Pancreas (tissue), 10 donors: ENCODE data around the gene SPATA2L. TPM values are rescaled to one million over a fixed set of nuclear protein-coding genes. Genes with fewer than 3 reads are reported as not detected.

Experiments used
- ATAC-seq, 4 donors: fragments of 200-7000 bp; cut with Tn5 transposase; one replicate each; pipeline versions ENCODE4 v1.8.0 to v1.9.1; 2020; ENCODE audit warnings: mild to moderate bottlenecking in 4 of 4, moderate library complexity in 4 of 4
- DNase-seq, 6 donors: peaks; one replicate each; pipeline ENCODE4 v3.0.0-alpha.2; 2020
- FAIRE-seq: peaks from 2 replicates; lab custom pipeline; 2012; peaks lifted over from hg19 to GRCh38; lab: Jason Lieb, UNC
- H3K27ac ChIP-seq, 4 donors: fragments of 200-600 bp; sonication (generic); 1 replicate in 3 of 4; 2 replicates in 1 of 4; pipeline versions ENCODE4 v1.5.0 to v1.8.0; 2020
- H3K27me3 ChIP-seq, 4 donors: fragments of 200-600 bp; one replicate each; pipeline ENCODE4 v1.8.0; 2021
- H3K36me3 ChIP-seq, 3 donors: fragments of 200-600 bp; sonication (generic) in 1 of 3; one replicate each; pipeline versions ENCODE4 v1.5.0 to v1.8.0; 2020 to 2021
- H3K4me1 ChIP-seq, 3 donors: fragments of 200-600 bp; one replicate each; pipeline ENCODE4 v1.8.0; 2021
- H3K4me3 ChIP-seq, 4 donors: fragments of 200-600 bp; sonication (generic) in 2 of 4; one replicate each; pipeline versions ENCODE4 v1.5.0 to v1.8.0; 2020 to 2021
- H3K9me3 ChIP-seq, 4 donors: fragments of 200-600 bp; one replicate each; pipeline ENCODE4 v1.8.0; 2021
- CTCF ChIP-seq, 4 donors: fragments of 200-600 bp; sonication (generic) in 3 of 4; IDR thresholded peaks; one replicate each; pipeline versions ENCODE4 v1.5.0 to v1.8.0; 2021; ENCODE audit warnings: antibody characterized with exemption in 4 of 4
- WGBS, 2 donors: extraction: QIAGEN DNeasy Blood & Tissue Kit; methylation state at CpG; one replicate each; pipeline ENCODE4 v1.1.7; 2013; 5-methylcytosine and 5-hydroxymethylcytosine counted together
- intact Hi-C, 3 donors: fragments of 100-400 bp; cut with DNase I; formaldehyde crosslinking; loops; one replicate each; pipeline versions ENCODE4 v1.11.1 to v1.14.2; 2022
- polyA plus RNA-seq, 2 donors: library from polyadenylated mRNA; stranded (reverse); fragments of 200-250 nt; gene quantifications; one replicate each; pipeline ENCODE4 v1.2.3, GENCODE V29; 2013
- total RNA-seq, 6 donors: library from RNA; stranded (reverse); fragmentation: NEBNext Ultra II Directional in 4 of 6; extraction: Animal tissue kit (Norgen Biotek cat#: 25700) in 4 of 6; gene quantifications; one replicate each; pipeline versions ENCODE4 v1.2.1 to v1.2.4, GENCODE V29; 2021 to 2023
- donor health status: healthy with polysubstance abuse.
- donor health status: DM: no; HTN: no; CAD: no; lungs with moderate emphysema.
- donor health status: DM: no; HTN: no; CAD: no.
- donor health status: control.
- donor health status: control.
- donor health status: Bipolar disorder and iron deficiency.
- donor health status: DM: yes; HTN: yes; CAD: no.
- donor health status: DM: no; HTN: no; CAD: no.
- donor health status: DM: no; HTN: no; CAD: no.
- donor health status: DM: yes; HTN: yes; CAD: no.

Gene SPATA2L
- total and polyA plus RNA-seq, 8 donors, result 9.2 to 22.3 (median 13.5) TPM

GRCh38 chr16:89733322-89733721 is 31.8 kb upstream of the SPATA2L start:
- Histone ChIP-seq H3K9me3 (no peaks in the 10 kb centered on the region), H3K27me3 (no peaks in the 10 kb centered on the region), H3K4me3 (no peak overlapping the region), H3K27ac (no peak overlapping the region), H3K36me3 (peaks cover 4 to 62% (median 41%) of the 10 kb centered on the region in 3 donors), H3K4me1 (no peaks in the 10 kb centered on the region)
- intact Hi-C loops, result no loop called here
- FAIRE-seq (no peak), DNase-seq (no peak), ATAC-seq (no peak)
- no peak for TF ChIP-seq CTCF (IDR thresholded peaks at IDR 0.05)
- WGBS, 2 donors, result 90 to 93% methylated on average over 17 of the region's 17 CpGs

GRCh38 chr16:89732918-89733242 is 31.4 kb upstream of the SPATA2L start:
- no peak for DNase-seq
- ATAC-seq, result no peak
- H3K36me3 ChIP-seq, result peaks cover 3 to 58% (median 37%) of the 10 kb centered on the region in 3 donors
- WGBS, 2 donors, result 93 to 95% methylated on average over 9 of the region's 9 CpGs
- no peaks in the 10 kb centered on the region for H3K9me3 ChIP-seq
- no peak for TF ChIP-seq CTCF (IDR thresholded peaks at IDR 0.05)
- no peak overlapping the region for H3K4me3 ChIP-seq
- no peak overlapping the region for H3K27ac ChIP-seq
- no peaks in the 10 kb centered on the region for H3K27me3 ChIP-seq
- H3K4me1 ChIP-seq, result no peaks in the 10 kb centered on the region
- FAIRE-seq, result no peak
- intact Hi-C loops, result no loop called here

- no peak for TF ChIP-seq CTCF (IDR thresholded peaks at IDR 0.05)
- Histone ChIP-seq H3K36me3 (peaks cover 3 to 58% (median 33%) of the 10 kb centered on the region in 3 donors), H3K9me3 (no peaks in the 10 kb centered on the region), H3K4me3 (no peak overlapping the region), H3K27ac (no peak overlapping the region), H3K27me3 (no peaks in the 10 kb centered on the region), H3K4me1 (no peaks in the 10 kb centered on the region)
- 91 to 93% methylated on average over 24 of the region's 24 CpGs for WGBS, 2 donors
- intact Hi-C loops, result no loop called here
- DNase-seq (no peak), FAIRE-seq (no peak), ATAC-seq (no peak)
Measured at GRCh38 chr16:89732142-89732917, 30.8 kb upstream of the SPATA2L start.

GRCh38 chr16:89730610-89731234 is 29.2 kb upstream of the SPATA2L start:
- no peak for ATAC-seq
- Histone ChIP-seq H3K27me3 (no peaks in the 10 kb centered on the region), H3K4me3 (no peak overlapping the region), H3K4me1 (no peaks in the 10 kb centered on the region), H3K36me3 (peaks cover 3 to 52% (median 30%) of the 10 kb centered on the region in 3 donors), H3K9me3 (no peaks in the 10 kb centered on the region), H3K27ac (no peak overlapping the region)
- intact Hi-C loops, result no loop called here
- 88 to 90% methylated on average over 21 of the region's 22 CpGs for WGBS, 2 donors
- TF ChIP-seq CTCF (IDR thresholded peaks at IDR 0.05), result no peak
- FAIRE-seq, result no peak
- DNase-seq, result no peak
